ENCODE results near the gene RFTN1.

Gene RFTN1

DNA sequence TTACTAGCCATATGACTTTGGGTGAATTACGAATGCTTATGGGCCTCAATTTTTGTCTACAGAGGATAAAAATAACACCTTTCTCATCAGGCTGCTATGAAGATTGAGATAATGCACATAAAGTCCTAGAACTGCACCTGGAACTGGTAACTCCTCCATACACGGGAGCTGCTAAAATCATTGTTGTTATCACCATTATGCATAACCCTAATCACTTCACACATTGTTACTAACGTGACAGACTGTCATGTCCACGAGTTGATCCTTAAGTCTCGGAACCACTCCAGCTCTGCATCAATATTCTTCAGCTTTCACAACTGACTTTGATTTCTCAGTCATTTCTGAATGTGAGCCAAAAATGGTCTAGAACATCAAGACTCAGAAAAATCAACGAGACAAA is 64.1 kb downstream of the RFTN1 start:
- Mint-ChIP-seq H3K4me1 (ENCODE audit: low read depth) (peaks cover 18% of the 10 kb centered on the region), H3K36me3 (ENCODE audit: low read depth) (peaks cover 28% of the 10 kb centered on the region), H3K9me3 (no peaks in the 10 kb centered on the region), H3K4me3 (no peak overlapping the region), H3K27me3 (ENCODE audit: low read depth) (no peaks in the 10 kb centered on the region), H3K27ac (no peak overlapping the region)
- no peak for DNase-seq (ENCODE audit: low spot score)

DNA sequence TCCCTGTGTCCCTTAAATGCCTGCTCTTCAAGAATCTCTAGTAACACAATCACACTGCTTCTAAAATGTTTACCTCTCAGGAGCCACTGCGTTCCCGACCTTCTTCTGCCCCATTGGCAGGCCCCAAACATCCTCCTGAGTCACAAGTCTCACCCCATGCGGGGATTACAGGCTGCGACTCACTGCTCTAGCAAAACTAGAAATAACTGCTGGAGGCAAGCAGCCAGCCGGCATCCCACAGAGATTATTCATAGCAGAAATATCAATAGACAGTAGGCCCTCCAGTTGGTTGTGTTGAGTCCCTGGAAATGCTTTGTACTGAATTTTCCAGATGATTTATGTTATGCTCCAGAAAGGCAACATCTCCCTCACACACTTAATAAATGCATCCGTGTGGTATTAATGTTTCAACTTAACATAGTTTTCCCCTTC is 64.8 kb downstream of the RFTN1 start:
- Mint-ChIP-seq H3K27me3 (ENCODE audit: low read depth) (no peaks in the 10 kb centered on the region), H3K4me3 (no peak overlapping the region), H3K9me3 (no peaks in the 10 kb centered on the region), H3K27ac (no peak overlapping the region), H3K36me3 (ENCODE audit: low read depth) (peaks cover 28% of the 10 kb centered on the region), H3K4me1 (ENCODE audit: low read depth) (peaks cover 18% of the 10 kb centered on the region)
- peak; percentile 66 for DNase-seq (ENCODE audit: low spot score)

- Mint-ChIP-seq H3K27me3 (ENCODE audit: low read depth) (no peaks in the 10 kb centered on the region), H3K4me3 (no peak overlapping the region), H3K9me3 (no peaks in the 10 kb centered on the region), H3K36me3 (ENCODE audit: low read depth) (peaks cover 24% of the 10 kb centered on the region), H3K4me1 (ENCODE audit: low read depth) (peaks cover 14% of the 10 kb centered on the region), H3K27ac (no peak overlapping the region)
- no peak for DNase-seq (ENCODE audit: low spot score)
Measured at GRCh38 chr3:16447135-16447534, 66.4 kb downstream of the RFTN1 start.

DNA sequence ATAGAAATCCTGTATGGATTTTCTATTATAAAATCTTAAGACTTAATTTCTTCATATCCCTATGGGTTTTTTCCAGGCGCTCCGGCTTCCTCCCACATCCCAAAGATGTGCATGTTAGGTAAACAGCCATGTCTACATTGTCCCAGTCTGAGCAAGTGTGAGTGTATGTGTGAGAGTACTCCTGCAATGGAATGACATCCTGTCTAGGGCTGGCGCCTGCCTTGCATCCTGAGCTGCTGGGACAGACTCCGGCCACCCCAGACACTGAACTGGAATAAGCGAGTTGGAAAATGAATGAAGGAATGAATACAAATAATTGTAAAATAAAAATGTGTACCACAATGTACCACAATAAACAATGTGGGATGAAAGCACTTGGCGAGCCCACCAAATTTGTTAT is 69.2 kb downstream of the RFTN1 start:
- DNase-seq (ENCODE audit: low spot score) = no peak
- Mint-ChIP-seq H3K4me1 (ENCODE audit: low read depth) (peaks cover 14% of the 10 kb centered on the region), H3K9me3 (no peaks in the 10 kb centered on the region), H3K27ac (no peak overlapping the region), H3K27me3 (ENCODE audit: low read depth) (no peaks in the 10 kb centered on the region), H3K36me3 (ENCODE audit: low read depth) (peaks cover 10% of the 10 kb centered on the region), H3K4me3 (no peak overlapping the region)

DNA sequence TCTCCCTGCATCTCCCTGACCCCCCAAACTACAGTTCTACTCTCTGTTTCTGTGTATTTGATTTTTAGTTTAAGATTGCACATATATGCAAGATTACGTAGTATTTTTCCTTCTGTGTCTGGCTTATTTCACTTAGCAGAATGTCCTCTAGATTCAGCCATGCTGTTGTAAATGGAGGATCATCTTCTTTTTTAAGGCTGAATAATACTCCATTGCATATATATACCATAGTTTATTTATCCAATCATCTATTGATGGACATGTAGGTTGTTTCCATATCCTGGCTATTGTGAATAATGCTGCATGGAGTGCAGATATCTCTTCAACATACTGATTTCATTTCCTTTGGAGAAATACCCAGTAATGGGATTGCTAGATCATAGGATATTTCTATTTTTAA is 70.8 kb downstream of the RFTN1 start:
- Mint-ChIP-seq H3K4me3 (no peak overlapping the region), H3K27me3 (ENCODE audit: low read depth) (no peaks in the 10 kb centered on the region), H3K36me3 (ENCODE audit: low read depth) (peaks cover 9% of the 10 kb centered on the region), H3K27ac (no peak overlapping the region), H3K4me1 (ENCODE audit: low read depth) (peaks cover 14% of the 10 kb centered on the region), H3K9me3 (no peaks in the 10 kb centered on the region)
- DNase-seq (ENCODE audit: low spot score) = no peak

DNA sequence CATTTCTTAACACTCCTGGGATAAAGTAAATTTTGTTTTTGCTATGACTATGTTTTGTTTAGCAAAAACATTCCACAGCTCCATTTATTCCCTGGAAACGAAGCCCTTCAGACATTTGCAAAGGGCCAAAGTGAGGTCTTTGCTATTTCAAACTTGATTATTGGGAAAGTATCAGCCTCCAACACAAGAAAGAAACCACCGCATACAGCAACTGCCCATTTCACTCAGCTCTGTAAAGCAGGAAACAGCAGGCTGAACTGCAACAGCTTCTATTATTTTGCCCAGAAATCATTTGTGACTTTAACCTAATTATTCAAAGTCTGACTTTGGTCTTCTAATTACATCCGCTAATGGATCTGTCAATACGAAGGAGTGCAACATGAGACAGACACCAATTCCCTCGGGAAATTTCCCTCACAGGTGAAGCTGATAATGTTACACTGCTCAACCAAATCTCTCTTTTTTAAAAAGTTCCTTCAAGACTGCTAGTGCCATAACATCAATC is 72.1 kb downstream of the RFTN1 start:
- H3K36me3 Mint-ChIP-seq (ENCODE audit: low read depth) = peaks cover 6% of the 10 kb centered on the region
- no peak for DNase-seq (ENCODE audit: low spot score)
- H3K4me3 Mint-ChIP-seq = no peak overlapping the region
- H3K9me3 Mint-ChIP-seq = no peaks in the 10 kb centered on the region
- H3K4me1 Mint-ChIP-seq (ENCODE audit: low read depth) = peaks cover 13% of the 10 kb centered on the region
- no peaks in the 10 kb centered on the region for H3K27me3 Mint-ChIP-seq (ENCODE audit: low read depth)
- no peak overlapping the region for H3K27ac Mint-ChIP-seq

- H3K27ac Mint-ChIP-seq = no peak overlapping the region
- H3K4me1 Mint-ChIP-seq (ENCODE audit: low read depth) = peaks cover 7% of the 10 kb centered on the region
- H3K4me3 Mint-ChIP-seq = no peak overlapping the region
- no peaks in the 10 kb centered on the region for H3K9me3 Mint-ChIP-seq
- no peak for DNase-seq (ENCODE audit: low spot score)
- H3K27me3 Mint-ChIP-seq (ENCODE audit: low read depth) = no peaks in the 10 kb centered on the region
- H3K36me3 Mint-ChIP-seq (ENCODE audit: low read depth) = peaks cover 2% of the 10 kb centered on the region
Measured at GRCh38 chr3:16439848-16440708, 73.4 kb downstream of the RFTN1 start.

DNA sequence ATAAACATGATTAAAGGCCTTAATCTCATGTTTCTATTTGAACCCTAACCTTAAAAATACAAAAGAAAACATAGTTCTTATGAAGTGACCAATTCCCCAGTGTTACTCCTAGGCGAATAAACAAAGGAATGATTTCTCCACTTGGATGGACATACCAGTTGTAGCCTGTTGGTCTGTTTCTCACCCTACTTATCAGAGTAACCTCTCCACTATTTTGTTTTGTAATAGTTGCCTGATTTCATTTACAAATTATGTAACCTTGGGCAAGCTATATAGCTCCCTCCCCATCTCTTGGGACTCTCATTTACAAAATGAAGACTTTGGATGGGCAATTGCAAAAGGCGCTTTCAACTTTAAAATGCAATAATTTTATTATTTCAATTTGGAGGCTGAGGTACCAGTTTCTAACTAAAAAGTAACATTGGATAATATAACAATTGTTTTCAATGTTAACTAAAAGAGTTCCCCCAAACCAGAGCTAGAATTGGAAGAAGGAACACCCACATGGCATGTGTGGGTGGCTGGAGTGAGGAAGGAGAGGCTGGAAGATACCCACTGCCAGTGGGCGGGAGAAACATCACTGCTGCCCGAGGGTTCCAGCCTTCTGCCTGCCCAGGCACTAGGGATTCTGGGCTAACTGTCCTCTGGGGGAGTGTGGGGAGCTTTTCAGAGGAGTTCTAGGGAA is 74.2 kb downstream of the RFTN1 start:
- H3K27ac Mint-ChIP-seq = no peak overlapping the region
- no peak overlapping the region for H3K4me3 Mint-ChIP-seq
- H3K36me3 Mint-ChIP-seq (ENCODE audit: low read depth) = peaks cover 2% of the 10 kb centered on the region
- DNase-seq (ENCODE audit: low spot score) = no peak
- no peaks in the 10 kb centered on the region for H3K27me3 Mint-ChIP-seq (ENCODE audit: low read depth)
- H3K4me1 Mint-ChIP-seq (ENCODE audit: low read depth) = peaks cover 7% of the 10 kb centered on the region
- H3K9me3 Mint-ChIP-seq = no peaks in the 10 kb centered on the region

DNA sequence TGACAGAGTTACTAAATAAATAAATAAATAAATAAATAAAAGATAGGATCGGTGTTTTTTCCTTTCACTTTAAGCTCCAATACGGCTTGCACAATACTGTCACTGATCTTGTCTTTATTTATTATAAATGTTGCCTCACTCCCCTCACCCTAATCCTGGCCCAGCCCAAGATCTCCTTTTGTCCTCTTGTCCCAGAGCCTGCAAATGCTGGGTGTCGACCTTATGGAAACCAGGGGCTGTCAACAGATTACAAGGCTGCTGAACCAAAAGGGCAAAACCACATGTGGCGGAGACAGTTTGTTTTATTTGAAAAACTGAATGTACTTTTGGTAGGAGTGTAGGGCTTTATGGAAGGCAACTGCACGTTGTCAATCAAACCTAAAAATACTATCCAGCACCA is 75.9 kb downstream of the RFTN1 start:
- H3K36me3 Mint-ChIP-seq (ENCODE audit: low read depth) = peaks cover 9% of the 10 kb centered on the region
- H3K27ac Mint-ChIP-seq = no peak overlapping the region
- DNase-seq (ENCODE audit: low spot score) = no peak
- H3K4me1 Mint-ChIP-seq (ENCODE audit: low read depth) = peaks cover 7% of the 10 kb centered on the region
- H3K4me3 Mint-ChIP-seq = no peak overlapping the region
- no peaks in the 10 kb centered on the region for H3K9me3 Mint-ChIP-seq
- H3K27me3 Mint-ChIP-seq (ENCODE audit: low read depth) = no peaks in the 10 kb centered on the region

GRCh38 chr3:16433701-16434151 is 79.8 kb downstream of the RFTN1 start:
- no peaks in the 10 kb centered on the region for H3K27me3 Mint-ChIP-seq (ENCODE audit: low read depth)
- peaks cover 6% of the 10 kb centered on the region for H3K4me1 Mint-ChIP-seq (ENCODE audit: low read depth)
- H3K9me3 Mint-ChIP-seq = no peaks in the 10 kb centered on the region
- DNase-seq (ENCODE audit: low spot score) = no peak
- H3K27ac Mint-ChIP-seq = no peak overlapping the region
- peaks cover 35% of the 10 kb centered on the region for H3K36me3 Mint-ChIP-seq (ENCODE audit: low read depth)
- no peak overlapping the region for H3K4me3 Mint-ChIP-seq

DNA sequence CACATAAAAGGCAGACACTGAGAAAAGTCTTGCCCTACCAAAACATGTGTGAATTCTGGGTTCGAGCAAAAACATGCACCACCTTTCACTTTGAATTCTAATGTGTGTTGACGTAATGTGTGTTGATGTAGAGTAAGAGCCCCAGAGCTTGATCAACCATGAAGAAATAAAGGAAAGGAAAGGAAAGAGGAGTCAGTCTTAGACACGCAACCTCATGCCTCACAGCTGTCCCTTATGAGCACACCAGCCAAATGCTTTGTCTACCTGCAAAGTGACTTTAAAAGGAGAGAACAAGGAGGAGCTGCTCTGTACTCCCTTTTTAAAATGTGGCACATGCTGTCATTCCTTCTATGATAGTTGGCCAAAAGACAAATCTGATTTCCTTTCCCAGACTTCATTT is 80.8 kb downstream of the RFTN1 start:
- Mint-ChIP-seq H3K36me3 (ENCODE audit: low read depth) (peaks cover 42% of the 10 kb centered on the region), H3K27me3 (ENCODE audit: low read depth) (no peaks in the 10 kb centered on the region), H3K9me3 (no peaks in the 10 kb centered on the region), H3K4me1 (ENCODE audit: low read depth) (peaks cover 4% of the 10 kb centered on the region), H3K4me3 (no peak overlapping the region), H3K27ac (no peak overlapping the region)
- no peak for DNase-seq (ENCODE audit: low spot score)

DNA sequence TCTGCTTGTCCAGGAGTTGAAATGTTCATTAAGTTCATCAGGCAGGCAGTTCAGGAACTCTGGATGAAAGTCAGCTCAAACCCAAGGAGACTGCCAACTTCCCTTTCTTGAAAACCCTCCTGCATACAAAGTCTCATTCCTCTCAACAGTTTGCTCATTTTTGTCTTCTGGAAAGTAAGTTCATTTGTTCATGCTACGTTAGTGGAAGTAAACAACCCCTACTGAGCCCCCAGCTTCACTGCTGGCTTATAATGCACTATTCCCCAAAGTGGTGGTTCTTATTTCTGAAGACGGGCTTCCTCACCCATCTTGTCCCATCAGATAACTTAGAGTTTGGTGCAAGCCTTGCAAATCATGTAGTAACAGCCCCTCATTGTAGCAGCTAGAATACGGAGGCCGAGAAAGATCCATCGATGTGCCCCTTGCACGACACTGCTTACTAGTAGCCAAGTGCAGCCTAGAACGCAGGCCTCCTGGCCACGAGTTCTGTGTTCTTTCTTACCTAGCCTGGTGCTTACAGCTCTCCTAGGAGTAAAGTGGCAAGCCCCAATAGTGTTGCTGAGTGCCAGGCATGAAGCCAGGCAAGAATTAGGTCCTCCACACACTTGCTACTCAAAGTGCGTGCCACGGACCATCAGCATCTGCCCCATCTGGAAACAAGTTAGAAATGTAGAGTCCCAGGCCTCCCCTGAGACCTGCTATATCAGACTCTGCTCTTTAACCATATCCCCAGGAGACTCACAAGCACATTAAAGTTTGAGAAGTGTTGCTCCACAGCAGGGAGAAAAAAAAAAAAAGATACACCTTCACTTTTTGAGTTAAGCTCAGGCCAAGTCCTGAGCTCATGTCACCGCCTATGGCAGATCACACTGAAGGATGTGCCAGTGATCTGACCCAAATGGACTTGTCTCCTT is 82.5 kb downstream of the RFTN1 start:
- no peak overlapping the region for H3K27ac Mint-ChIP-seq
- H3K4me1 Mint-ChIP-seq (ENCODE audit: low read depth) = peaks cover 5% of the 10 kb centered on the region
- no peak overlapping the region for H3K4me3 Mint-ChIP-seq
- peaks cover 45% of the 10 kb centered on the region for H3K36me3 Mint-ChIP-seq (ENCODE audit: low read depth)
- no peaks in the 10 kb centered on the region for H3K9me3 Mint-ChIP-seq
- no peaks in the 10 kb centered on the region for H3K27me3 Mint-ChIP-seq (ENCODE audit: low read depth)
- no peak for DNase-seq (ENCODE audit: low spot score)

DNA sequence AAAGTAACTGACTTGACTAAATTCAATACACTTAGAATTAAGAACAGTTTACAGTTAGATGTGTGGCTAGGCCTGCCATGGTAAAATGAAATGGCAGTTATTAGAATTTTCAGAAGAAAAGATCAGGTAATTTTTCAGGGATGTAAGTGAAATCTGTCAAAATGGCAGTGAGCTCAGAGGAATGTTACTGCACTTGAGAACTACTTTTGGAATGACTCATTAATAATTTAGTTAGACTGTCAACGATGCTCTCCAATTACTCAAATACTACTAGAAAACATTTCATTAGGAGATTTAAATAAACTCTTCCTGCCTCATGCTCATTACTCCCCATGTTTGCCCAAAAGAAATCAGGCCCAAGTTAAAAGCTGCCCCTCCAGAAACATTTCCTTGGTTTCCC is 84.4 kb downstream of the RFTN1 start:
- Mint-ChIP-seq H3K4me3 (no peak overlapping the region), H3K9me3 (no peaks in the 10 kb centered on the region), H3K27ac (no peak overlapping the region), H3K36me3 (ENCODE audit: low read depth) (peaks cover 47% of the 10 kb centered on the region), H3K4me1 (ENCODE audit: low read depth) (peaks cover 6% of the 10 kb centered on the region), H3K27me3 (ENCODE audit: low read depth) (no peaks in the 10 kb centered on the region)
- DNase-seq (ENCODE audit: low spot score) = no peak

All from T-helper 2 cell treated with Interferon-gamma antibody and Interleukin-4, amounts not matched to agents 5 μg/mL and 100 μg/mL, for 36 hours (primary cell).